IPS-18a (cell line): ENCODE results near the gene ACSL5.

Source experiments
- H3K27ac ChIP-seq: one replicate; pipeline ENCODE4 v1.5.1; 2013; ENCODE audit warnings: low read length
- H3K27me3 ChIP-seq: one replicate; pipeline ENCODE4 v1.6.1; 2013; ENCODE audit warnings: mild to moderate bottlenecking, low read length; ENCODE audit not compliant: control insufficient read depth, insufficient read depth
- H3K36me3 ChIP-seq: one replicate; pipeline ENCODE4 v1.6.1; 2013; ENCODE audit warnings: low read depth, low read length; ENCODE audit not compliant: control insufficient read depth
- H3K4me1 ChIP-seq: one replicate; pipeline ENCODE4 v1.6.1; 2013; ENCODE audit warnings: low read depth, low read length; ENCODE audit not compliant: control insufficient read depth
- H3K4me3 ChIP-seq: one replicate; pipeline ENCODE4 v1.5.1; 2013; ENCODE audit warnings: low read length
- H3K9ac ChIP-seq: one replicate; pipeline ENCODE4 v1.6.1; 2013; ENCODE audit warnings: mild to moderate bottlenecking, low read length, moderate library complexity
- H3K9me3 ChIP-seq: one replicate; pipeline ENCODE4 v1.6.1; 2013; ENCODE audit warnings: low read depth, low read length; ENCODE audit not compliant: control insufficient read depth

ACSL5 gene, protein sequence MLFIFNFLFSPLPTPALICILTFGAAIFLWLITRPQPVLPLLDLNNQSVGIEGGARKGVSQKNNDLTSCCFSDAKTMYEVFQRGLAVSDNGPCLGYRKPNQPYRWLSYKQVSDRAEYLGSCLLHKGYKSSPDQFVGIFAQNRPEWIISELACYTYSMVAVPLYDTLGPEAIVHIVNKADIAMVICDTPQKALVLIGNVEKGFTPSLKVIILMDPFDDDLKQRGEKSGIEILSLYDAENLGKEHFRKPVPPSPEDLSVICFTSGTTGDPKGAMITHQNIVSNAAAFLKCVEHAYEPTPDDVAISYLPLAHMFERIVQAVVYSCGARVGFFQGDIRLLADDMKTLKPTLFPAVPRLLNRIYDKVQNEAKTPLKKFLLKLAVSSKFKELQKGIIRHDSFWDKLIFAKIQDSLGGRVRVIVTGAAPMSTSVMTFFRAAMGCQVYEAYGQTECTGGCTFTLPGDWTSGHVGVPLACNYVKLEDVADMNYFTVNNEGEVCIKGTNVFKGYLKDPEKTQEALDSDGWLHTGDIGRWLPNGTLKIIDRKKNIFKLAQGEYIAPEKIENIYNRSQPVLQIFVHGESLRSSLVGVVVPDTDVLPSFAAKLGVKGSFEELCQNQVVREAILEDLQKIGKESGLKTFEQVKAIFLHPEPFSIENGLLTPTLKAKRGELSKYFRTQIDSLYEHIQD

GRCh38 chr10:112373912-112374338, at the start of gene ACSL5:
Gene ACSL5, plus strand, starts transcription at chr10:112374116. Its CDS starts 20,831 bp downstream, at chr10:112394947.
- Histone ChIP-seq H3K27ac (no peak within 1 kb of the TSS), H3K9ac (no peak within 1 kb of the TSS), H3K36me3 (no peaks in the 10 kb centered on the region), H3K9me3 (no peaks in the 10 kb centered on the region), H3K4me1 (no peaks in the 10 kb centered on the region), H3K27me3 (no peaks in the 10 kb centered on the region), H3K4me3 (no peak within 1 kb of the TSS)

DNA sequence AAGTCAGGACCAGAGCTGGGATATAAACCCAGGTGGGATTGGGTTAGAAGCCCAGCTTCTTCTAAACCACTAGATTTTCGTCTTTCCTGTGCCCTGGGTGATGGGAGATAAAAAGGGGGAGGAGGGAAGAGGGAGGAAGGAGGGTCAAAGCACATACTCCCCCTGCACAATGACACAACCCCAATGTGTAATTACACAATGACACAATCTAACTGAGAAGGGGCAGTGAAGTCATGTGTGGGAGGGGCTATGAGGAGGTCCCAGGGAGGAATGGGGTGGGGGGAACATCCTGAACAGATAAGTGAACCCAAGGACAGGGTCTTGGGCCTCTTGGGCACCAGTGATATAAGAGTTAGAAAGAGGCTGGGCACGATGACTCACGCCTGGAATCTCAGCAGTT, 46.2 kb upstream of the ACSL5 start:
- Histone ChIP-seq H3K27me3 (no peaks in the 10 kb centered on the region), H3K4me1 (no peaks in the 10 kb centered on the region), H3K36me3 (no peaks in the 10 kb centered on the region), H3K9me3 (no peaks in the 10 kb centered on the region), H3K4me3 (no peak overlapping the region), H3K9ac (no peak overlapping the region), H3K27ac (no peak overlapping the region)

DNA sequence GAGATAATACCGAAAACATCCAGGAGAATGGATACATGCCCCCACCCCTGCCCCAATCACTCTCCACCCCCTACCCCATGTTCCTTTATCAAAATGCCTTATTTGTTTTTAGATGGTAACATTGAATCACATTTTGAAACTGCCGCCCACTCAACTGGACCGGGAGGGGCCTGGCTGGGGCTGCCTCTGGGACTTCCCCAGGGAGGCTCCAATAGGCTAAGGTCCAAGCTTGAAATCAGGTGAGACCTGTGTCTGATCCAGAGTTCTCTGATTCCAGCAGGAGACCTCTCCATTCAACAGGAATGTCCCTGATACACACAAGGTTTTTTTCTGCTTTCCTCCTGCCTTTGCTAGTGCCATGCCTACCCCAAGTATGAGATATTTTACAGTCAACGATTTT, 43.8 kb upstream of the ACSL5 start:
- no peak overlapping the region for H3K9ac ChIP-seq
- H3K36me3 ChIP-seq, result no peaks in the 10 kb centered on the region
- H3K27me3 ChIP-seq, result no peaks in the 10 kb centered on the region

DNA sequence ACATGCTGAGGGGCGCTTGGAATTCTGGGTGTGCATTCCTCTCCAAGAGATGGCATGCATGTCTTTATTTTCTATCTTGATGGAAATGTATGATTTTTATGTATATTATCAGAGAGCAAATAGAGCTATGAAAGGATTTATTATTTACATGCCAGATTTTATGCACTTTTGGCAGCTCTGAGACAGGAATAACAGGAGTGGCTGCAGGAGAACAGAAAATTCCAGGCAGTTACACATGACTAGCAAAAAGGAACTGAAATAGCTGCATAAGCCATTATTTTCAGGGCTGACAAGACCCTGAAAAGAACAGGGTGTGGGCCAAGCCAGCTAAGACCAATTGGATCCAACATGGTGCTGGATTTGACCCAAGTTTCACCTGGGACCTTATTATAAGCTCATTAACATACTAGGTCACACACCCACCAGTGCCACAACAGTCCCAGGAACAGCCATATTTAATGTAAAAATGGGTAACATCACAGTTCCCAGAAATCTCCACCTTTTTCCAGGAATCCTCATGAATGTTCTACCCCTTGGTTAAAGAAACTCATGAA, 43.2 kb upstream of the ACSL5 start:
- Histone ChIP-seq H3K27me3 (no peaks in the 10 kb centered on the region), H3K4me1 (no peaks in the 10 kb centered on the region), H3K4me3 (no peak overlapping the region), H3K9me3 (no peaks in the 10 kb centered on the region), H3K36me3 (no peaks in the 10 kb centered on the region), H3K27ac (no peak overlapping the region), H3K9ac (no peak overlapping the region)

More for the DNA sequence above, 43.8 kb upstream of the ACSL5 start:
- no peak overlapping the region for H3K27ac ChIP-seq
- no peak overlapping the region for H3K4me3 ChIP-seq
- H3K4me1 ChIP-seq, result no peaks in the 10 kb centered on the region
- no peaks in the 10 kb centered on the region for H3K9me3 ChIP-seq

- Histone ChIP-seq H3K36me3 (no peaks in the 10 kb centered on the region), H3K27ac (no peak overlapping the region), H3K4me1 (no peaks in the 10 kb centered on the region), H3K9ac (no peak overlapping the region), H3K27me3 (no peaks in the 10 kb centered on the region), H3K9me3 (no peaks in the 10 kb centered on the region), H3K4me3 (no peak overlapping the region)
These were observed 41.9 kb upstream of the ACSL5 start for GRCh38 chr10:112332022-112332421.

DNA sequence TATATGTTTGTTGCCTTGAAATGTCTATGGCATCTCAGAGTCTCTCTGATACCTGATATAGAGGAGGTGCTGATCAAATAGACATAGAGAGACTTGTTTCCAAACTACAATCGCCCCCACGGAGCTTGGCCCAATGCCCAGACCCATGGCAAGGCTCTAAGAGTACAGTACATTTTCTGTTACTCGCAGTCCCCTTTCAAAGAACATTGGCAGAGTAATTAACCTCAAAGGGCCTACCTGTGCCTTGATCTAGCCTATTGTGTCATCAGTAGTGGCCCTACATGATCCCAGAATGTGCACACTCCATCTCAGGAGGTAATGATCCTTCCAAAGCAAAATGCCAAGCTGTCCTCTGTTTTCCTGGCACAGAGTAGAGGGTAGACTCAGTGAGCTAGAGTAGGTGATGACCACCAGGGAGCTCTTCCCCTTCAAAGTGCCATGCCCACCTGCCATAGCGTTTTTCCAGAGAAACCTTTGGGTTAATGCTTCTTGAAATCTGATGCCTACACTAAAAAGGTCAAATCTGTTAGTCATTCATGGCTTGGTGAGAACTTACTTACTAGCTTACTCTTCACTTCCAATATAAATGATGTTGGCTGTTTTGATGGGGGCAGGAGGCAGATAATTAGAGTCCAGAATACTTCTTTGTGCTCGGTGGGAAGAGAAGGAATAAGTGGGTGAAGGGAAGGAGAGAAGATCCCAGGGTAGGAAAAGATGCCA, 41.2 kb upstream of the ACSL5 start:
- Histone ChIP-seq H3K4me1 (no peaks in the 10 kb centered on the region), H3K4me3 (no peak overlapping the region), H3K9me3 (no peaks in the 10 kb centered on the region), H3K27me3 (no peaks in the 10 kb centered on the region), H3K27ac (no peak overlapping the region), H3K36me3 (no peaks in the 10 kb centered on the region), H3K9ac (no peak overlapping the region)

GRCh38 chr10:112333452-112333851, 40.5 kb upstream of the ACSL5 start:
- Histone ChIP-seq H3K9me3 (no peaks in the 10 kb centered on the region), H3K9ac (no peak overlapping the region), H3K4me3 (no peak overlapping the region), H3K4me1 (no peaks in the 10 kb centered on the region), H3K27me3 (no peaks in the 10 kb centered on the region), H3K36me3 (no peaks in the 10 kb centered on the region), H3K27ac (no peak overlapping the region)

GRCh38 chr10:112335111-112335867, 38.6 kb upstream of the ACSL5 start:
- Histone ChIP-seq H3K36me3 (no peaks in the 10 kb centered on the region), H3K27me3 (no peaks in the 10 kb centered on the region), H3K9me3 (no peaks in the 10 kb centered on the region), H3K4me3 (no peak overlapping the region), H3K9ac (no peak overlapping the region), H3K4me1 (no peaks in the 10 kb centered on the region), H3K27ac (no peak overlapping the region)

DNA sequence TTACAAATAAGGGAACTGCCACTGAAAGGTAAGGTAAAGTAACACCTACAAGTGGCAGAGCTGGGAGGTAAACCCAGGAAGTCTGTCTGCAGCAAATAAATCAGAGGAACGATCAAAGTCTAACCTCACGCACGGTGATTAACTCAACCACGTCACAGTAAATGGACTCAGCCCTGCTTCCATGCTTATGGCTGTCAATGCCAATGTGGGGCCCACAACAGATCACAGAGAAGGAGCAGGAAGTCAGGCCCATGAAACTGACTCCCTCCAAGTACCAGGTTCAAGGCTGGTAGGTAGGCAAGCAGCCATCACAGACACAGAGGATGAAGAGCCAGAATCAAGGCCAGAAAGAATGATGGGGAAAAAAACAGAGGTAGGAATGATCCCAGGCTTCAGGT, 38.0 kb upstream of the ACSL5 start:
- no peak overlapping the region for H3K9ac ChIP-seq
- no peak overlapping the region for H3K4me3 ChIP-seq
- no peaks in the 10 kb centered on the region for H3K27me3 ChIP-seq
- H3K9me3 ChIP-seq, result no peaks in the 10 kb centered on the region
- H3K36me3 ChIP-seq, result no peaks in the 10 kb centered on the region
- H3K4me1 ChIP-seq, result no peaks in the 10 kb centered on the region
- H3K27ac ChIP-seq, result no peak overlapping the region

DNA sequence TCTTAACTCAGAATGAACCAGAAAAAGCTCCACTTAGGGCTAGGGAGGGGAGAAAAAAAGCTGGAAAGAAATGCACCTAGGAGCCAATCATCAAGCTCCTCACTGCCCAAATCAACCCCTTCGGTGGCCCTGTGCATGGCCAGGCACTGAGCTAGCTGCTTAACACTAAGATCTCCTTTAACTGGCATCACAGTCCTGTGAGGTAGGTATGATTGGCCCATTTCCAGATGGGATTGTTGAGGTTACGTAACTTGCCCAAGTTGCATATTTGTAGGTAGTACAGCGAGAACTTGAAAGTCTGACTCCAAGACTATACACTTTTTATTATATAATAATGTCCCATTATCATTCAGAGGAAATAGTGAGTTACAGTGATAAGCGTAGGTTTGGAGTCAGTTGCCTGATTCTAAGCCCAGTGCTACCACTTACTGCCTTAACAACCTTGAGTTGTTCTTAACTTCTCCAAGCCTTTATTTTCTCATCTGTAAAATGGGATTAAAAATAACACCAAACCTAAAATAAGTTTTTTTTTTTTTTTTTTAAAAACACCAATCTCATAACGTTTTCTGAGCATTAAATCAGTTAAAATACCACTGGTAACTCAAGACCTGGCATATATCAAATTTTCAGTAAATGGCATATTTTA, 37.2 kb upstream of the ACSL5 start:
- no peaks in the 10 kb centered on the region for H3K36me3 ChIP-seq
- no peaks in the 10 kb centered on the region for H3K4me1 ChIP-seq
- H3K27me3 ChIP-seq, result no peaks in the 10 kb centered on the region
- H3K9ac ChIP-seq, result no peak overlapping the region
- H3K27ac ChIP-seq, result no peak overlapping the region
- H3K4me3 ChIP-seq, result no peak overlapping the region
- H3K9me3 ChIP-seq, result no peaks in the 10 kb centered on the region
